ENCODE results near the gene AATK.

Gene AATK

GRCh38 chr17:81112450-81112849 lies 53.6 kb downstream of the AATK start:
- Histone ChIP-seq H3K36me3 (ENCODE audit: low read depth) (peaks cover 25% of the 10 kb centered on the region), H3K4me3 (ENCODE audit: severe bottlenecking) (no peak overlapping the region), H3K27me3 (ENCODE audit: insufficient read depth, poor library complexity, severe bottlenecking) (no peaks in the 10 kb centered on the region), H3K4me1 (ENCODE audit: insufficient read depth, poor library complexity, severe bottlenecking) (no peaks in the 10 kb centered on the region), H3K9me3 (ENCODE audit: severe bottlenecking) (no peaks in the 10 kb centered on the region), H3K27ac (ENCODE audit: poor library complexity, severe bottlenecking) (no peak overlapping the region)
- DNase-seq (ENCODE audit: low spot score) (no peak), ATAC-seq (ENCODE audit: low read depth) (no peak)
- TF ChIP-seq, protein P1, sequence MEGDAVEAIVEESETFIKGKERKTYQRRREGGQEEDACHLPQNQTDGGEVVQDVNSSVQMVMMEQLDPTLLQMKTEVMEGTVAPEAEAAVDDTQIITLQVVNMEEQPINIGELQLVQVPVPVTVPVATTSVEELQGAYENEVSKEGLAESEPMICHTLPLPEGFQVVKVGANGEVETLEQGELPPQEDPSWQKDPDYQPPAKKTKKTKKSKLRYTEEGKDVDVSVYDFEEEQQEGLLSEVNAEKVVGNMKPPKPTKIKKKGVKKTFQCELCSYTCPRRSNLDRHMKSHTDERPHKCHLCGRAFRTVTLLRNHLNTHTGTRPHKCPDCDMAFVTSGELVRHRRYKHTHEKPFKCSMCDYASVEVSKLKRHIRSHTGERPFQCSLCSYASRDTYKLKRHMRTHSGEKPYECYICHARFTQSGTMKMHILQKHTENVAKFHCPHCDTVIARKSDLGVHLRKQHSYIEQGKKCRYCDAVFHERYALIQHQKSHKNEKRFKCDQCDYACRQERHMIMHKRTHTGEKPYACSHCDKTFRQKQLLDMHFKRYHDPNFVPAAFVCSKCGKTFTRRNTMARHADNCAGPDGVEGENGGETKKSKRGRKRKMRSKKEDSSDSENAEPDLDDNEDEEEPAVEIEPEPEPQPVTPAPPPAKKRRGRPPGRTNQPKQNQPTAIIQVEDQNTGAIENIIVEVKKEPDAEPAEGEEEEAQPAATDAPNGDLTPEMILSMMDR (IDR thresholded peaks at IDR 0.05; ENCODE audit: poor library complexity, severe bottlenecking) = no peak

GRCh38 chr17:81111066-81111465 lies 55.0 kb downstream of the AATK start:
- TF ChIP-seq, protein P1 (IDR thresholded peaks at IDR 0.05; ENCODE audit: poor library complexity, severe bottlenecking) = no peak
- no peaks in the 10 kb centered on the region for H3K4me1 ChIP-seq (ENCODE audit: insufficient read depth, poor library complexity, severe bottlenecking)
- no peak for ATAC-seq (ENCODE audit: low read depth)

GRCh38 chr17:81110488-81111040 lies 55.5 kb downstream of the AATK start:
- Histone ChIP-seq H3K27me3 (ENCODE audit: insufficient read depth, poor library complexity, severe bottlenecking) (no peaks in the 10 kb centered on the region), H3K4me3 (ENCODE audit: severe bottlenecking) (no peak overlapping the region), H3K9me3 (ENCODE audit: severe bottlenecking) (no peaks in the 10 kb centered on the region), H3K36me3 (ENCODE audit: low read depth) (peaks cover 44% of the 10 kb centered on the region), H3K27ac (ENCODE audit: poor library complexity, severe bottlenecking) (no peak overlapping the region), H3K4me1 (ENCODE audit: insufficient read depth, poor library complexity, severe bottlenecking) (no peaks in the 10 kb centered on the region)
- ATAC-seq (ENCODE audit: low read depth) = no peak
- no peak for DNase-seq (ENCODE audit: low spot score)
- TF ChIP-seq, protein P1 (IDR thresholded peaks at IDR 0.05; ENCODE audit: poor library complexity, severe bottlenecking) = no peak

More at GRCh38 chr17:81111066-81111465, 55.0 kb downstream of the AATK start:
- no peak overlapping the region for H3K4me3 ChIP-seq (ENCODE audit: severe bottlenecking)
- no peak for DNase-seq (ENCODE audit: low spot score)
- no peak overlapping the region for H3K27ac ChIP-seq (ENCODE audit: poor library complexity, severe bottlenecking)
- H3K36me3 ChIP-seq (ENCODE audit: low read depth) = peaks cover 39% of the 10 kb centered on the region
- no peaks in the 10 kb centered on the region for H3K9me3 ChIP-seq (ENCODE audit: severe bottlenecking)
- no peaks in the 10 kb centered on the region for H3K27me3 ChIP-seq (ENCODE audit: insufficient read depth, poor library complexity, severe bottlenecking)

GRCh38 chr17:81109957-81110356 lies 56.1 kb downstream of the AATK start:
- Histone ChIP-seq H3K27ac (ENCODE audit: poor library complexity, severe bottlenecking) (no peak overlapping the region), H3K36me3 (ENCODE audit: low read depth) (peaks cover 50% of the 10 kb centered on the region), H3K9me3 (ENCODE audit: severe bottlenecking) (no peaks in the 10 kb centered on the region), H3K4me1 (ENCODE audit: insufficient read depth, poor library complexity, severe bottlenecking) (no peaks in the 10 kb centered on the region), H3K4me3 (ENCODE audit: severe bottlenecking) (no peak overlapping the region), H3K27me3 (ENCODE audit: insufficient read depth, poor library complexity, severe bottlenecking) (no peaks in the 10 kb centered on the region)
- DNase-seq (ENCODE audit: low spot score) = no peak
- TF ChIP-seq, protein P1 (IDR thresholded peaks at IDR 0.05; ENCODE audit: poor library complexity, severe bottlenecking) = no peak
- ATAC-seq (ENCODE audit: low read depth) = no peak

DNA sequence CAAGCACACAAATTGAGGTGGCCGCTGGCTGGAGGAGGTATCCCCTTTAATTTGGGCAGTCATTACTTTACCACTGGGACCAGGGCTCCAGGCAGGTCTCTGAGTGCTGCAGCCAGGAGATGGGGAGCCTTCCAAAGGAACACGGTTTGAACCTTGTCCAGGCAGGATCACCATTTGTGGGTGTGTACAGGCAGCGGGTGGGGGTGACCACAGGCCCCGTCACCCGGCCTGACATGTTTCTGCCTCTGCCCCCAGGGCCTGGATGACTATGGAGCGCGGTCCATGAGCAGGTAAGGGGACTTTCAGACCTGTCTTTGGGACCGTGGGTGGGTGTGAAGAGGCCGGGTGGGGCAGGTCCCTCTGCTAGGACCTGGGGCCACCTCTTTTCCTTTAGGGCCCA lies 57.8 kb downstream of the AATK start:
- no peak overlapping the region for H3K4me3 ChIP-seq (ENCODE audit: severe bottlenecking)
- no peaks in the 10 kb centered on the region for H3K9me3 ChIP-seq (ENCODE audit: severe bottlenecking)
- TF ChIP-seq, protein P1 (IDR thresholded peaks at IDR 0.05; ENCODE audit: poor library complexity, severe bottlenecking) = no peak
- ATAC-seq (ENCODE audit: low read depth) (no peak), DNase-seq (ENCODE audit: low spot score) (no peak)
- H3K27ac ChIP-seq (ENCODE audit: poor library complexity, severe bottlenecking) = no peak overlapping the region
- H3K4me1 ChIP-seq (ENCODE audit: insufficient read depth, poor library complexity, severe bottlenecking) = no peaks in the 10 kb centered on the region
- H3K27me3 ChIP-seq (ENCODE audit: insufficient read depth, poor library complexity, severe bottlenecking) = no peaks in the 10 kb centered on the region
- H3K36me3 ChIP-seq (ENCODE audit: low read depth) = peaks cover 67% of the 10 kb centered on the region
